GM12878 (cell line): Measurements from ENCODE around the gene ERICH4. TPM values are rescaled to one million over a fixed set of nuclear protein-coding genes. Genes with fewer than 3 reads are reported as not detected.

Experiments
- ATAC-seq: fragments of 200-7000 bp; cut with Tn5 transposase; 3 replicates; pipeline ENCODE4 v1.9.1; 2020; ENCODE audit warnings: mild to moderate bottlenecking, moderate library complexity
- BruUV-seq: library from RNA; stranded (reverse); fragments of 400-500 nt; replicated peaks from 2 replicates; lab custom pipeline; 2021; lab: Mats Ljungman, UMichigan
- CTCF ChIA-PET: fragments of 300-600 bp; sonication (Branson Sonifier 250); formaldehyde crosslinking; extraction: SDS; loops from one replicate; lab custom pipeline; 2021; ENCODE audit warnings: inconsistent platforms; lab: Yijun Ruan, JAX
- POLR2A ChIA-PET: fragments of 350-600 bp; formaldehyde crosslinking; extraction: SDS; loops from one replicate; lab custom pipeline; 2021; ENCODE audit warnings: inconsistent platforms; lab: Charles Lee
- RAD21 ChIA-PET: fragments of 300-600 bp; sonication (Branson Sonifier 250); formaldehyde crosslinking; loops from one replicate; lab custom pipeline; 2023; ENCODE audit warnings: antibody characterized with exemption; ENCODE audit not compliant: unreplicated experiment; lab: Charles Lee
- SMC1A ChIA-PET: fragments of 300-600 bp; sonication (Branson Sonifier 250); formaldehyde crosslinking; loops from one replicate; lab custom pipeline; 2023; ENCODE audit not compliant: unreplicated experiment, uncharacterized antibody; lab: Charles Lee
- DNase-seq: peaks from one replicate; pipeline ENCODE4 v3.0.0-alpha.2; 2011; ENCODE audit warnings: low read depth, low spot score
- FAIRE-seq: peaks from 3 replicates; lab custom pipeline; 2011; peaks lifted over from hg19 to GRCh38; lab: Jason Lieb, UNC
- H2AFZ ChIP-seq: 2 replicates; pipeline ENCODE4 v1.6.0; 2011; ENCODE audit warnings: low read depth, low read length, control low read depth; ENCODE audit not compliant: control insufficient read depth
- H3K27ac ChIP-seq: 2 replicates; pipeline ENCODE4 v1.5.1; 2011; ENCODE audit warnings: control low read depth; ENCODE audit not compliant: control insufficient read depth, insufficient read depth
- H3K27me3 ChIP-seq, 2 experiments: replicated peaks in 1 of 2; 2 replicates each; pipeline versions ENCODE4 v1.6.0 to v1.6.1; 2011; ENCODE audit warnings: low read length in 1 of 2; ENCODE audit not compliant: control insufficient read depth in 2 of 2, insufficient read depth in 2 of 2
- H3K36me3 ChIP-seq, 2 experiments: 2 replicates each; pipeline ENCODE4 v1.5.1; 2011; ENCODE audit warnings: low read length in 1 of 2; ENCODE audit not compliant: control insufficient read depth in 2 of 2, insufficient read depth in 2 of 2
- H3K4me1 ChIP-seq: 2 replicates; pipeline ENCODE4 v1.6.1; 2011; ENCODE audit warnings: mild to moderate bottlenecking, low read length, moderate library complexity, mixed read lengths; ENCODE audit not compliant: control insufficient read depth, insufficient read depth
- H3K4me2 ChIP-seq: 2 replicates; pipeline ENCODE4 v1.6.0; 2011; ENCODE audit warnings: control low read depth; ENCODE audit not compliant: control insufficient read depth, insufficient read depth
- H3K4me3 ChIP-seq: fragments of 200-600 bp; sonication (generic); 2 replicates; pipeline ENCODE4 v1.5.1; 2016
- H3K79me2 ChIP-seq: 2 replicates; pipeline ENCODE4 v1.6.0; 2011; ENCODE audit warnings: low read length; ENCODE audit not compliant: control insufficient read depth, insufficient read depth
- H3K9ac ChIP-seq: 2 replicates; pipeline ENCODE4 v1.8.0; 2011; ENCODE audit warnings: low read length, control low read depth, mixed read lengths; ENCODE audit not compliant: control insufficient read depth, insufficient read depth
- H3K9me3 ChIP-seq: replicated peaks from 3 replicates; pipeline ENCODE4 v1.5.1; 2011; ENCODE audit warnings: mild to moderate bottlenecking, low read length; ENCODE audit not compliant: control insufficient read depth, insufficient read depth
- H4K20me1 ChIP-seq: 2 replicates; pipeline ENCODE4 v1.6.0; 2011; ENCODE audit not compliant: control insufficient read depth, insufficient read depth
- NRF1 ChIP-seq: conservative IDR thresholded peaks from 2 replicates; pipeline ENCODE4 v1.6.1; 2011; ENCODE audit warnings: mild to moderate bottlenecking, low read depth, low read length, improper control_type of control experiment
- SIX5 ChIP-seq: IDR thresholded peaks from 2 replicates; pipeline ENCODE4 v1.6.1; 2011; ENCODE audit warnings: mild to moderate bottlenecking, low read depth, low read length, moderate library complexity; ENCODE audit not compliant: severe bottlenecking
- SP1 ChIP-seq: IDR thresholded peaks from one replicate; pipeline ENCODE4 v1.6.1; 2011; ENCODE audit warnings: low read depth, low read length
- TARDBP ChIP-seq: IDR thresholded peaks from 2 replicates; pipeline ENCODE4 v1.6.1; 2016; ENCODE audit warnings: borderline replicate concordance
- WGBS: methylation state at CpG from one replicate; pipeline ENCODE4 v1.1.6; 2016; ENCODE audit warnings: low lambda C conversion rate; ENCODE audit not compliant: insufficient replicate concordance, insufficient coverage; ENCODE audit errors: missing lambda C conversion rate; 5-methylcytosine and 5-hydroxymethylcytosine counted together
- in situ Hi-C: fragments of 300-500 bp; cut with MboI; formaldehyde crosslinking; loops from 9 replicates; pipeline ENCODE4 v1.14.3; 2018; ENCODE audit warnings: mixed read lengths
- intact Hi-C: fragments of 100-400 bp; cut with micrococcal nuclease; formaldehyde crosslinking; loops from one replicate; pipeline ENCODE4 v1.14.2; 2022; ENCODE audit not compliant: unreplicated experiment
- polyA plus RNA-seq, 11 experiments: library from polyadenylated mRNA; depleted of rRNA in 4 of 11; unstranded in 6 of 11; stranded (reverse) in 5 of 11; fragments of >200 nt; fragmentation: Nextera tagmentation in 4 of 11; fragmentation: Illumina TruSeq in 1 of 11; extraction: Ambion mirVana in 4 of 11; extraction: Trizol in 1 of 11; gene quantifications; 1 replicate in 1 of 11; 2 replicates in 10 of 11; pipeline versions ENCODE4 v1.2.1 to v1.2.3, GENCODE V29; 2011 to 2016; ENCODE audit warnings: inconsistent platforms in 2 of 11, missing spikeins in 2 of 11, low read depth in 1 of 11
- total RNA-seq, 4 experiments: library from RNA; depleted of rRNA in 3 of 4; stranded (reverse); fragments of >200 nt in 3 of 4; fragmentation: Illumina TruSeq in 1 of 4; extraction: Trizol in 1 of 4; gene quantifications; 2 replicates each; pipeline versions ENCODE4 v1.2.1 to v1.2.3, GENCODE V29; 2013 to 2021
- TF ChIP-seq, protein P1 (sequence below): fragments of 150-350 bp; IDR thresholded peaks from 2 replicates; pipeline ENCODE4 v1.6.1; 2016; ENCODE audit warnings: low read depth, low read length
- TF ChIP-seq, protein P2 (sequence below): fragments of 450-650 bp; IDR thresholded peaks from 2 replicates; pipeline ENCODE4 v1.6.1; 2016; ENCODE audit warnings: mild to moderate bottlenecking, moderate library complexity, borderline replicate concordance
- TF ChIP-seq, protein P3 (sequence below): fragments of 450-650 bp; IDR thresholded peaks from 2 replicates; pipeline ENCODE4 v1.6.1; 2017; ENCODE audit warnings: mild to moderate bottlenecking

Gene ERICH4
- total and polyA plus RNA-seq, 10 of the 15 experiments (the other 5 are each of a cell fraction or from before 2014, with no cell fraction given) = not detected

DNA sequence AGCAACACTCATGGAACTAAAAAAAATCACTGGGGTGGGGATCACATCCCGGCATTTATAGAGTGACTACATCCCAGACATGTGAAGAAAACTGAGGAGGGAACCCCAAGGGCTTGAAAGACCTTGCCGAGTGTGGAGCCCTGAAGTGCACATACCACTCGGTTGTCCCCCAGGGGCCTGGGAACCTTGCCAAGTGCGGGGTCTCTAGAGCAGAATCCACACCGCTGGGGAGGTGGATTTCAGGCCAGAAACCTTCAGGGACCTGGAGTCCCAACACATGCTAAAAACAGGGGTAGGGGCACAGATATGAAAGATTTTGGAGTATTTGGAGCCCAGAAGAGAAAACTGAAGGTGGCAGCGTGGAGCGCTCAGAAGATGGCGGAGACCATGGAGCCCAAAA is 35.2 kb downstream of the ERICH4 start:
- DNase-seq (no peak), FAIRE-seq (no peak), ATAC-seq (no peak)
- CTCF ChIA-PET = interaction anchor here (0.6 kb wide), 1 partner anchor 213 kb away, joined by 3 read pairs; no protein-coding TSS in a partner anchor
- in situ Hi-C loops (no loop called here), intact Hi-C loops (no loop called here)
- Histone ChIP-seq H3K36me3 (no peaks in the 10 kb centered on the region), H3K27me3 (peaks cover 0 to 6% of the 10 kb centered on the region in 2 experiments; a peak in 3 of 4 replicates), H4K20me1 (no peaks in the 10 kb centered on the region), H3K4me3 (no peak overlapping the region), H3K4me2 (no peak overlapping the region), H3K4me1 (peaks cover 3% of the 10 kb centered on the region; the same call in 1 of the 2 replicates), H3K9ac (no peak overlapping the region), H3K27ac (no peak overlapping the region), H3K9me3 (peaks cover 2% of the 10 kb centered on the region; the same call in 1 of the 3 replicates), H2AFZ (no peak overlapping the region), H3K79me2 (no peaks in the 10 kb centered on the region)
- POLR2A ChIA-PET = no interaction called here
- WGBS = 48% methylated on average over 8 of the region's 8 CpGs
- BruUV-seq = no TSS peak
- RAD21 ChIA-PET = no interaction called here
- SMC1A ChIA-PET = no interaction called here
- TF ChIP-seq, protein P1, sequence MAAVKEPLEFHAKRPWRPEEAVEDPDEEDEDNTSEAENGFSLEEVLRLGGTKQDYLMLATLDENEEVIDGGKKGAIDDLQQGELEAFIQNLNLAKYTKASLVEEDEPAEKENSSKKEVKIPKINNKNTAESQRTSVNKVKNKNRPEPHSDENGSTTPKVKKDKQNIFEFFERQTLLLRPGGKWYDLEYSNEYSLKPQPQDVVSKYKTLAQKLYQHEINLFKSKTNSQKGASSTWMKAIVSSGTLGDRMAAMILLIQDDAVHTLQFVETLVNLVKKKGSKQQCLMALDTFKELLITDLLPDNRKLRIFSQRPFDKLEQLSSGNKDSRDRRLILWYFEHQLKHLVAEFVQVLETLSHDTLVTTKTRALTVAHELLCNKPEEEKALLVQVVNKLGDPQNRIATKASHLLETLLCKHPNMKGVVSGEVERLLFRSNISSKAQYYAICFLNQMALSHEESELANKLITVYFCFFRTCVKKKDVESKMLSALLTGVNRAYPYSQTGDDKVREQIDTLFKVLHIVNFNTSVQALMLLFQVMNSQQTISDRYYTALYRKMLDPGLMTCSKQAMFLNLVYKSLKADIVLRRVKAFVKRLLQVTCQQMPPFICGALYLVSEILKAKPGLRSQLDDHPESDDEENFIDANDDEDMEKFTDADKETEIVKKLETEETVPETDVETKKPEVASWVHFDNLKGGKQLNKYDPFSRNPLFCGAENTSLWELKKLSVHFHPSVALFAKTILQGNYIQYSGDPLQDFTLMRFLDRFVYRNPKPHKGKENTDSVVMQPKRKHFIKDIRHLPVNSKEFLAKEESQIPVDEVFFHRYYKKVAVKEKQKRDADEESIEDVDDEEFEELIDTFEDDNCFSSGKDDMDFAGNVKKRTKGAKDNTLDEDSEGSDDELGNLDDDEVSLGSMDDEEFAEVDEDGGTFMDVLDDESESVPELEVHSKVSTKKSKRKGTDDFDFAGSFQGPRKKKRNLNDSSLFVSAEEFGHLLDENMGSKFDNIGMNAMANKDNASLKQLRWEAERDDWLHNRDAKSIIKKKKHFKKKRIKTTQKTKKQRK = no peak
- TF ChIP-seq TARDBP (no peak), SP1 (no peak), SIX5 (no peak), NRF1 (no peak)
- TF ChIP-seq, protein P2, sequence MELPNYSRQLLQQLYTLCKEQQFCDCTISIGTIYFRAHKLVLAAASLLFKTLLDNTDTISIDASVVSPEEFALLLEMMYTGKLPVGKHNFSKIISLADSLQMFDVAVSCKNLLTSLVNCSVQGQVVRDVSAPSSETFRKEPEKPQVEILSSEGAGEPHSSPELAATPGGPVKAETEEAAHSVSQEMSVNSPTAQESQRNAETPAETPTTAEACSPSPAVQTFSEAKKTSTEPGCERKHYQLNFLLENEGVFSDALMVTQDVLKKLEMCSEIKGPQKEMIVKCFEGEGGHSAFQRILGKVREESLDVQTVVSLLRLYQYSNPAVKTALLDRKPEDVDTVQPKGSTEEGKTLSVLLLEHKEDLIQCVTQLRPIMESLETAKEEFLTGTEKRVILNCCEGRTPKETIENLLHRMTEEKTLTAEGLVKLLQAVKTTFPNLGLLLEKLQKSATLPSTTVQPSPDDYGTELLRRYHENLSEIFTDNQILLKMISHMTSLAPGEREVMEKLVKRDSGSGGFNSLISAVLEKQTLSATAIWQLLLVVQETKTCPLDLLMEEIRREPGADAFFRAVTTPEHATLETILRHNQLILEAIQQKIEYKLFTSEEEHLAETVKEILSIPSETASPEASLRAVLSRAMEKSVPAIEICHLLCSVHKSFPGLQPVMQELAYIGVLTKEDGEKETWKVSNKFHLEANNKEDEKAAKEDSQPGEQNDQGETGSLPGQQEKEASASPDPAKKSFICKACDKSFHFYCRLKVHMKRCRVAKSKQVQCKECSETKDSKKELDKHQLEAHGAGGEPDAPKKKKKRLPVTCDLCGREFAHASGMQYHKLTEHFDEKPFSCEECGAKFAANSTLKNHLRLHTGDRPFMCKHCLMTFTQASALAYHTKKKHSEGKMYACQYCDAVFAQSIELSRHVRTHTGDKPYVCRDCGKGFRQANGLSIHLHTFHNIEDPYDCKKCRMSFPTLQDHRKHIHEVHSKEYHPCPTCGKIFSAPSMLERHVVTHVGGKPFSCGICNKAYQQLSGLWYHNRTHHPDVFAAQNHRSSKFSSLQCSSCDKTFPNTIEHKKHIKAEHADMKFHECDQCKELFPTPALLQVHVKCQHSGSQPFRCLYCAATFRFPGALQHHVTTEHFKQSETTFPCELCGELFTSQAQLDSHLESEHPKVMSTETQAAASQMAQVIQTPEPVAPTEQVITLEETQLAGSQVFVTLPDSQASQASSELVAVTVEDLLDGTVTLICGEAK = no peak
- TF ChIP-seq, protein P3, sequence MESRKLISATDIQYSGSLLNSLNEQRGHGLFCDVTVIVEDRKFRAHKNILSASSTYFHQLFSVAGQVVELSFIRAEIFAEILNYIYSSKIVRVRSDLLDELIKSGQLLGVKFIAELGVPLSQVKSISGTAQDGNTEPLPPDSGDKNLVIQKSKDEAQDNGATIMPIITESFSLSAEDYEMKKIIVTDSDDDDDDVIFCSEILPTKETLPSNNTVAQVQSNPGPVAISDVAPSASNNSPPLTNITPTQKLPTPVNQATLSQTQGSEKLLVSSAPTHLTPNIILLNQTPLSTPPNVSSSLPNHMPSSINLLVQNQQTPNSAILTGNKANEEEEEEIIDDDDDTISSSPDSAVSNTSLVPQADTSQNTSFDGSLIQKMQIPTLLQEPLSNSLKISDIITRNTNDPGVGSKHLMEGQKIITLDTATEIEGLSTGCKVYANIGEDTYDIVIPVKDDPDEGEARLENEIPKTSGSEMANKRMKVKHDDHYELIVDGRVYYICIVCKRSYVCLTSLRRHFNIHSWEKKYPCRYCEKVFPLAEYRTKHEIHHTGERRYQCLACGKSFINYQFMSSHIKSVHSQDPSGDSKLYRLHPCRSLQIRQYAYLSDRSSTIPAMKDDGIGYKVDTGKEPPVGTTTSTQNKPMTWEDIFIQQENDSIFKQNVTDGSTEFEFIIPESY = no peak
